Epidermal melanocyte (primary cell): ENCODE data around the gene PLXNB3.

ENCODE experiments used
- DNase-seq: peaks from one replicate; pipeline ENCODE4 v3.0.0; 2011; ENCODE audit warnings: low spot score; ENCODE audit not compliant: insufficient read length

The PLXNB3 gene

GRCh38 chrX:153755136-153755535 is 8.9 kb upstream of the PLXNB3 start:
- DNase-seq: no peak

- no peak for DNase-seq
Measured at GRCh38 chrX:153761863-153762262, 2.2 kb upstream of the PLXNB3 start.

- DNase-seq: no peak
Measured at GRCh38 chrX:153762626-153763173, 1.3 kb upstream of the PLXNB3 start.

- DNase-seq: no peak
Measured at GRCh38 chrX:153763298-153763932, 634 bp upstream of the PLXNB3 start.

- DNase-seq: no peak
Measured at GRCh38 chrX:153764786-153765137, 713 bp downstream of the PLXNB3 start.

- no peak for DNase-seq
Measured at GRCh38 chrX:153765138-153766079, 1.4 kb downstream of the PLXNB3 start.

GRCh38 chrX:153766098-153766817 is 2.2 kb downstream of the PLXNB3 start:
- DNase-seq: no peak

- no peak for DNase-seq
Measured at GRCh38 chrX:153766871-153767673, 3.0 kb downstream of the PLXNB3 start.

GRCh38 chrX:153767674-153768055 is 3.6 kb downstream of the PLXNB3 start:
- DNase-seq: no peak

GRCh38 chrX:153768311-153769157 is 4.5 kb downstream of the PLXNB3 start:
- DNase-seq: no peak

GRCh38 chrX:153769158-153769864 is 5.3 kb downstream of the PLXNB3 start:
- DNase-seq: no peak

- no peak for DNase-seq
Measured at GRCh38 chrX:153769865-153770600, 6.0 kb downstream of the PLXNB3 start.

- no peak for DNase-seq
Measured at GRCh38 chrX:153770601-153771414, 6.8 kb downstream of the PLXNB3 start.

GRCh38 chrX:153771415-153772315 is 7.6 kb downstream of the PLXNB3 start:
- DNase-seq: no peak

- no peak for DNase-seq
Measured at GRCh38 chrX:153772316-153773217, 8.5 kb downstream of the PLXNB3 start.

GRCh38 chrX:153773218-153773611 is 9.2 kb downstream of the PLXNB3 start:
- no peak for DNase-seq
